Endothelial cell of umbilical vein (primary cell): Measurements from ENCODE around the gene RBPJL.

Experiments
- CTCF ChIP-seq, 2 donors: IDR thresholded peaks; 1 replicate in 1 of 2; 2 replicates in 1 of 2; pipeline ENCODE4 v1.5.1; 2011; ENCODE audit warnings: low read length in 2 of 2, mild to moderate bottlenecking in 2 of 2, moderate library complexity in 2 of 2, control low read depth in 1 of 2, inconsistent platforms in 1 of 2, low read depth in 1 of 2; ENCODE audit not compliant: insufficient read depth in 1 of 2; ENCODE audit errors: extremely low read depth in 1 of 2
- EZH2 ChIP-seq: IDR thresholded peaks from 2 replicates; pipeline ENCODE4 v1.6.1; 2012; ENCODE audit warnings: borderline replicate concordance, low read depth, mild to moderate bottlenecking, moderate library complexity, low read length, inconsistent platforms; ENCODE audit not compliant: severe bottlenecking
- JUN ChIP-seq: IDR thresholded peaks from 2 replicates; pipeline ENCODE4 v1.6.1; 2011; ENCODE audit warnings: borderline replicate concordance, low read depth; ENCODE audit not compliant: insufficient read length, insufficient read depth
- MAX ChIP-seq: IDR thresholded peaks from 2 replicates; pipeline ENCODE4 v1.6.1; 2011; ENCODE audit not compliant: insufficient read depth, insufficient read length
- POLR2A ChIP-seq: IDR thresholded peaks from 2 replicates; pipeline ENCODE4 v1.6.1; 2012; ENCODE audit warnings: low read depth, mild to moderate bottlenecking, control low read depth, low read length
- POLR2AphosphoS5 ChIP-seq: IDR thresholded peaks from 2 replicates; pipeline ENCODE4 v1.6.1; 2012; ENCODE audit warnings: low read depth, mild to moderate bottlenecking, control low read depth, low read length, moderate library complexity; ENCODE audit not compliant: insufficient read depth

- TF ChIP-seq EZH2 (no peak), JUN (no peak), POLR2AphosphoS5 (no peak), CTCF (IDR thresholded peaks at IDR 0.05; ENCODE audit: extremely low read depth in 1 of 2, insufficient read depth in 1 of 2, low read depth in 1 of 2, low read length in 2 of 2) (no peak), POLR2A (no peak), MAX (no peak)
Observed at GRCh38 chr20:45289942-45290676, 16.5 kb upstream of the RBPJL start.
